ENCODE measurements around the gene SPO11. TPM values are rescaled to one million over a fixed set of nuclear protein-coding genes. Genes with fewer than 3 reads are reported as not detected.

Gene SPO11
- total RNA-seq, 1 experiment from 2014 or later, result not detected

DNA sequence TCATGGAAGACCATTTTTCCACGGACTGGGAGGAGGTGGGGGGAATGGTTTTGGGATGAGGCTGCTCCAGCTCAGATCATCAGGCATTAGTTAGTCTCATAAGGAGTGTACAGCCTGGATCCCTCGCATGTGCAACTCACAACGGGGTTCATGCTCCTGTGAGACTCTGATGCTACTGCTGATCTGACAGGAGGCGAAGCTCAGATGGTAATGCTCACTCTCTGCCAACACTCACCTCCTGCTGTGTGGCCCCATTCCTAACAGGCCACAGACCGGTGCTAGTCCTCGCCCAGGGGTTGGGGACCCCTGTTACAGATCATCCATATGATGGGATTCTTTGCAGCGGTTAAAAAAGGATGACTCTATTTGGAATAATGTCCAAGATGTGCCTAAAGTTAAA, 35.6 kb upstream of the SPO11 start:
- Histone ChIP-seq H3K9me3 (replicated peaks) (no peaks in the 10 kb centered on the region), H3K36me3 (no peaks in the 10 kb centered on the region), H3K27ac (no peak overlapping the region), H3K4me3 (no peak overlapping the region), H3K4me1 (no peaks in the 10 kb centered on the region), H3K27me3 (peaks cover 44% of the 10 kb centered on the region)
- DNase-seq, result no peak

DNA sequence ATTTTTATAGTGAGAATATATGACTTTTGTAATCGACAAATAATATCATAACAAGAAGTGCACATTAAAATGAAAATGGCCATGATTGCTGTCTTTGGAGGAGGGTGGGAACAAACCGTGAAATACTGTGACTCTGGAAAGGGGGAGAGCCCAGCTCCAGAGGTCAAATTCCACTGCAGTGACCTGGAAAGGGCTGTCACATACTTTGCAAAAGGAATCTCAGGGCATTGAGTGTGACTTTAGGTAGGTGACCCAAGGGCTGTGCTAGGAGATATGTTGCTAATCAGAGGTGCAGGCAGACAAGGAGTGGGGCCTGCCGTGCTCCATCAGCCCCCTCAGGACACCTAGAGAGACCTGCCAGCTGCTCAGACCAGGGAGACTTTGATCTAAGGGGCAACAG, 35.1 kb upstream of the SPO11 start:
- no peak overlapping the region for H3K27ac ChIP-seq
- no peaks in the 10 kb centered on the region for H3K36me3 ChIP-seq
- H3K4me3 ChIP-seq, result no peak overlapping the region
- H3K4me1 ChIP-seq, result no peaks in the 10 kb centered on the region
- H3K27me3 ChIP-seq, result peaks cover 40% of the 10 kb centered on the region
- no peak for DNase-seq
- no peaks in the 10 kb centered on the region for H3K9me3 ChIP-seq (replicated peaks)

DNA sequence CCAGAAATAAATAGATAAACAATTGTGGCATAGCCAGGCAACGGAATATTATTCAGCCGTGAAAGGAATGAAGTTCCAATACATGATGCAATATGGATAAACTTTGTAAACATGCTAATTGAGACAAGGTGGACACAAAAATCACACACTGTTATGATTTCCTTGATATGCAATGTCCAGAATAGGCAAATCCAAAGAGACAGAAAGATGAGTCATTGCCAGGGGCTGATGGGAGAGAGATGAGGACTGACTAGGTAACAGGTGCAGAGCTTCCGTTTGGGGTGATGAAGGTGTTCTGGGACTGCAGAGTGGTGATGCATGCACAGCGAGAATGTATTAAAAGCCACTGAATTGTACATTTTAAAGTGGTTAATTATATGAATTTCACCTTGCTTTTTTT, 31.1 kb upstream of the SPO11 start:
- Histone ChIP-seq H3K4me3 (no peak overlapping the region), H3K27me3 (peaks cover 15% of the 10 kb centered on the region), H3K27ac (no peak overlapping the region), H3K4me1 (peaks cover 10% of the 10 kb centered on the region), H3K9me3 (replicated peaks) (no peaks in the 10 kb centered on the region), H3K36me3 (no peaks in the 10 kb centered on the region)
- DNase-seq, result no peak

DNA sequence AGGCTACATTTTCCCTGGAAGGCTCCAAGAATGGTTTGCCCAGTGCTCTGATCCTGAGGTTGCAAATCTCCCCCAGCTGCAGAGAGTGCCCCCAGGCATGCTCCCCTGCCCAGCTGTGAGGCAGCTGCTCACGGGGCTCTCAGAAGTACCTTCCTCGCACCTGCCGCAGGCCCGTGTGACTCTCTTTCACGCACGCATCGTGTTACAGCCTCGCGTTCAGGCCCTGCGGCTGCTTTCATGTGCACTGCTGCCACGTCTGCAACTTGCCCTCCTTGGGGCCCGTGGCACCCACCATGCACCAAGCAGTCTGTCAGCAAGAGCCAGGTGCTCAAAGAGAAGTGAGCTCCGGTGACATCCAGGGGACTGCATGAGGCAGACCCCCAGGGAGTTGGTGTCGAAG, 28.6 kb upstream of the SPO11 start:
- Histone ChIP-seq H3K27ac (no peak overlapping the region), H3K9me3 (replicated peaks) (no peaks in the 10 kb centered on the region), H3K27me3 (no peaks in the 10 kb centered on the region), H3K36me3 (no peaks in the 10 kb centered on the region), H3K4me1 (peaks cover 10% of the 10 kb centered on the region), H3K4me3 (no peak overlapping the region)
- peak; percentile 70 to 82 for DNase-seq

DNA sequence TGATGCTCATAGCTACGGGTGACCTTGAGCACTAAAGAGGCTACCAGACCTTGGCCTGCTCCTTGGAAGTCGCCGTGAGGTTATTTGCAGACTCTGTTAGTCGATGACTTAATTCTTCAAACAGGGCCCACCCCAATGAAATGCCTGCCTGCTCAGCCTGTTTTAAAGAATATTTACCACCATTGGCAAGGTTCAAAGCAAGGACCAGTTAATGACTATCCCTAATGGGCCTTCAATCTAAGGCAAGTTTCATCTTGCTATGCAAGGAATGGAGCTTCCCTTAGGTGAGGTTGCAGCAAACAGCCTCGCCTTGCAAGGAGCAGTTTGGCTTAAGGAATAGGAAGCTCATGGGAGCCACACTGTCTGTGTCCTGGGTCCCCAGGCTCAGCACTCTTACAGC, 22.9 kb upstream of the SPO11 start:
- Histone ChIP-seq H3K4me1 (no peaks in the 10 kb centered on the region), H3K27ac (no peak overlapping the region), H3K36me3 (no peaks in the 10 kb centered on the region), H3K9me3 (replicated peaks) (no peaks in the 10 kb centered on the region), H3K27me3 (peaks cover 28% of the 10 kb centered on the region), H3K4me3 (no peak overlapping the region)
- DNase-seq, result no peak

DNA sequence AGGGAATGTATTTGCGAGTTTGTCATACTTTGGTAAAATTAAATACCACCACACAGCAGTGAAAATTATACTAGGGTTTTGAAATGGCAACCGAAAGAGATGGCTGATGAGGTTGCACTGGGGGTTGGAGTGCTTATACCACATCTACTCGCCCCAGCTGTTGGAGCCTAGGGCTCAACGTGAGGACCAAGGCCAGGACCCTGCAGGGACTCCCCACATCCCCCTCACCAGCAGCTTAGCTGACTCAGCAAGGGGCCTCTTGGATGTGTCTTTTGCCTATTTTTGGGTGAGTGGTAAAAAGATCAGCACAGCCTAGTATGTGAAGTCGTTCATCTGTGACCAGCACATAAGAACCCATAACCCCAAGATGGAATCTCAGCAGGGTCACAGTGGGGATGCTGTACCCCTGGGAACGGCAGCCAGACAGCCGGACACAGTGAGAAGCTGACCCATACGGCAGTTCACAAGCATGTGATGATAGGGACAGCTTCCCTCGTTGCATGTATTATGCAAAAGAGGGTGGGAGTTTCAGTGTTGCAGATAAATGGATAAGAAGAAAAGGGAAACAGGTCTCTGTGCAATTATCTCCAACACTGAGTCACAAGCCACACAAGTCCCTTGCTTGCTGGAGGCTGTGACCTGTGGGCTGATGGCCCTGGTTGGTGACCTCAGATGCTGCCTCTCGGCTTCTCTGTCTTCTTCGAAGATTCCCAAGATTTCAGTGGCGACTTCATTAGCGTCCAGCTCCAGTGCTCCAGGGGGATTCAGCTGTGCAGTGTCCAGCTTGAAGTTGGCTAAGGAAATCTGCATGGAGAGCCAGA, 20.9 kb upstream of the SPO11 start:
- DNase-seq, result no peak
- Histone ChIP-seq H3K27ac (no peak overlapping the region), H3K36me3 (no peaks in the 10 kb centered on the region), H3K27me3 (peaks cover 35% of the 10 kb centered on the region), H3K9me3 (replicated peaks) (no peaks in the 10 kb centered on the region), H3K4me3 (no peak overlapping the region), H3K4me1 (no peaks in the 10 kb centered on the region)

DNA sequence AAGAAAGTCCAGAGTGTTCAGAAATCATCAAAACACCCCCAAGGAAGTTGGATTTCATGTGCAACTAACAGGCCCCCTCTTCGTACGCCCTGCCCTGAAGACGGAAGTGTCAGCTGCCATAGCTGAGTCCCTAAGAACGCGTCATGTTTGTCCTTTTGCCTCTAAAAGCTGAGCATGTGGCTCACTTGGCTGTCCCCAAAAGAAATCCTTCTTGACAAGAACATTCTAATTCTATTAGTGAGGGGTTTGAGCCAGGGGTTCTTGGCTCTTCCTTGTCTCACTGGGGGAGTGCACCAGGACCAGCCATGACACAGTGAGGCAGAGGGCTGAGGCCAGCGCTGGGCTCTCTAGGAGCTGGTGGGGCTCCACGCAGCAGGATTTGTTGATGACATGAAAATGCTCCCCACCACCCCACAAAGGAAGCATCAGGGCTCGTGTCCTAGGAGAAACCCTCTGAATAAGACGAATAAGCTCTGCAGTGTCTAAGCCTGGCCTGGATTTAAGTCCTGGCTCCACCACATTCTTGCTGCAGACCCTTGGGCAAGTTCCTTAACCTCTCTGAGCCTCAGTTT, 20.0 kb upstream of the SPO11 start:
- Histone ChIP-seq H3K27ac (no peak overlapping the region), H3K27me3 (peaks cover 38% of the 10 kb centered on the region), H3K36me3 (no peaks in the 10 kb centered on the region), H3K4me3 (no peak overlapping the region), H3K9me3 (replicated peaks) (no peaks in the 10 kb centered on the region), H3K4me1 (no peaks in the 10 kb centered on the region)
- no peak for DNase-seq

DNA sequence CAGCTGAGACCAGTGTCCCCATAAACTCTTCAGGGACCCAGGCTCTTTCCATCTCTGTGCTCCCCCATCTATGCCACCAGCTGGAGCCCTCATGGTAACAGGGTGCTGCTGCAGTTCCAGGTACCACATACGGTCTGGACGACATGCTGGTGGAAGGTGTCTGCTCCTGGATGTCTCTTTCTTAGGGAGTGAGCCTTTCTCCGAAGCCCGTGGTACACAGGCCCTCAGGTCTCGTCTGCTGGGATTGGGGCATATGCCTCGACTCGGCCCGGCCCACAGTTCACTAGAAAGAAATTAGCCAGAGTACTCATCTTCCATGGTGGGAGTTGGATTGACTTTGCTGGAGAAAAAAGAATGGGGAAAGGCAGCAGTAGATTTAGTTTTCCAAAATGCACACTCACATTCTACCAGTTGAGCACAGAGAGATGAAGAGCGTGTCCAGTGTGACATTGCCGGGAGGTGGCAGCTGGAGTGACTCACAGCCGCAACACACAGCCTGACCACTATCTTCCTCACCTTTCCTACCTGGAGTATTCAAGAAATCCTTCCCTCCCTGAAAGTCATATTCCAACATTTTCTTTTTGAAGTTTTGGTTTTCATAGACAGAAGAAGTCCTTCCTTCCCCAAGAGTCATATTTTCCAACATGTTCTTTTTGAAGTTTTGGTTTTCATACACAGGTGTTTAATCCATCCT, 18.6 kb upstream of the SPO11 start:
- Histone ChIP-seq H3K4me3 (no peak overlapping the region), H3K27me3 (peaks cover 44% of the 10 kb centered on the region), H3K4me1 (no peaks in the 10 kb centered on the region), H3K36me3 (no peaks in the 10 kb centered on the region), H3K27ac (no peak overlapping the region), H3K9me3 (replicated peaks) (no peaks in the 10 kb centered on the region)
- DNase-seq, result no peak

DNA sequence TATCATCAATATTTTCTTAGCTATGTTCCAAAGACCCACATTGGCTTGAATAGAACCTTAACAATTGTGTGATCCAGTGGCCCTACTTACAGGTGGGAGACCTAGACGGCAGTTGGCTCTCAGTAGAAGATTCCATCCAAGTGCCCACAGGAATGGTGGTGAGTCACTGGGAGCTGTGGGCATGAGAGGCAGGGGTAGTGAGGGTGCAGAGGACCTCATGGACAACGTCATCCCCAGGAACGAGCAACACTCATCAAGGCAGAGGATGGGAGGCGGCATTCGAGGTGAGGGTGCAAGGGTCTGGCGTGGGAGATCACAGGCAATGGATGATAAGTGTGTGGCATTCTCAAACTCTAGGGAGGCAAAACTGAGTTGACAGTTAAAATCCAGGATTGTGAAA, 17.5 kb upstream of the SPO11 start:
- Histone ChIP-seq H3K27ac (no peak overlapping the region), H3K4me1 (no peaks in the 10 kb centered on the region), H3K4me3 (no peak overlapping the region), H3K27me3 (peaks cover 44% of the 10 kb centered on the region), H3K9me3 (replicated peaks) (no peaks in the 10 kb centered on the region), H3K36me3 (no peaks in the 10 kb centered on the region)
- no peak for DNase-seq

DNA sequence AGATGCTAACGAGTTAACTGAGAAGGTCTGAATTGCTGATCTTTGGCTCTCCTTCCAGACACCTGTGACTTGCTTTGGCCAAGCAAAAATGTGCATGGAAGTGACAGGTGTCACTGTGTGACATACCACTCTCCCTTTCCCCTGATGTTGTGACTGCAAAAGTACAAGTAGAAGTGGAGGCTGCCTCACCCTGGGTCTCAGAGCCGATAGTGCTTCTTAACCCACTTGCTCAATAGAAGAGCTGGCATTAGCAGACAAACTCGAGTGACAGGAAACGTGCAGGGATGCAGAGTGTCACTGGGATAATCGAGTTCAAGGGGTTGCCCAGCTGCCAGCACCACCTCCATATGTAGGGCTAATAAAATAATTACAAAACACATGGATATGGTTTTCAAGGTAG, 16.4 kb upstream of the SPO11 start:
- no peaks in the 10 kb centered on the region for H3K9me3 ChIP-seq (replicated peaks)
- no peak overlapping the region for H3K4me3 ChIP-seq
- no peaks in the 10 kb centered on the region for H3K36me3 ChIP-seq
- DNase-seq, result no peak
- H3K27me3 ChIP-seq, result peaks cover 41% of the 10 kb centered on the region
- no peaks in the 10 kb centered on the region for H3K4me1 ChIP-seq
- no peak overlapping the region for H3K27ac ChIP-seq

DNA sequence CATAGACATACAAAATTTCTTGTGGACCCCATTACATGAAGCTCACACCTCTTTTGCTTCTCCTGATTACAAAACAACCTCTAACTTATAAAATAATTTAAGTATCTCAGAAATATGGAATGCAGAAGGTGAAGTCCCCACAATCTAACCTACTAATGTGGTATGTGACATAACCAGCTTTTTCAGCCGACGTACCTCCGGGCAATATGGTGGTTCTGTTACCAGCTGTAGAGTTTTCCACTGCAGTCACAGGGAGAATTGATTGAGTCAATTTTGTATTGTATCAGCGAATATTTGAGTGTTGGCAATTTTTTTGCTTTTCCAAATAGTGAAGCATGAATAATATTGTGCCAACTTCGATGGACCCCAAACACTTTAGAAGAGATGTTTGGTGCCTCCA, 15.7 kb upstream of the SPO11 start:
- Histone ChIP-seq H3K36me3 (no peaks in the 10 kb centered on the region), H3K27ac (no peak overlapping the region), H3K9me3 (replicated peaks) (no peaks in the 10 kb centered on the region), H3K27me3 (peaks cover 35% of the 10 kb centered on the region), H3K4me3 (no peak overlapping the region), H3K4me1 (no peaks in the 10 kb centered on the region)
- DNase-seq, result no peak

DNA sequence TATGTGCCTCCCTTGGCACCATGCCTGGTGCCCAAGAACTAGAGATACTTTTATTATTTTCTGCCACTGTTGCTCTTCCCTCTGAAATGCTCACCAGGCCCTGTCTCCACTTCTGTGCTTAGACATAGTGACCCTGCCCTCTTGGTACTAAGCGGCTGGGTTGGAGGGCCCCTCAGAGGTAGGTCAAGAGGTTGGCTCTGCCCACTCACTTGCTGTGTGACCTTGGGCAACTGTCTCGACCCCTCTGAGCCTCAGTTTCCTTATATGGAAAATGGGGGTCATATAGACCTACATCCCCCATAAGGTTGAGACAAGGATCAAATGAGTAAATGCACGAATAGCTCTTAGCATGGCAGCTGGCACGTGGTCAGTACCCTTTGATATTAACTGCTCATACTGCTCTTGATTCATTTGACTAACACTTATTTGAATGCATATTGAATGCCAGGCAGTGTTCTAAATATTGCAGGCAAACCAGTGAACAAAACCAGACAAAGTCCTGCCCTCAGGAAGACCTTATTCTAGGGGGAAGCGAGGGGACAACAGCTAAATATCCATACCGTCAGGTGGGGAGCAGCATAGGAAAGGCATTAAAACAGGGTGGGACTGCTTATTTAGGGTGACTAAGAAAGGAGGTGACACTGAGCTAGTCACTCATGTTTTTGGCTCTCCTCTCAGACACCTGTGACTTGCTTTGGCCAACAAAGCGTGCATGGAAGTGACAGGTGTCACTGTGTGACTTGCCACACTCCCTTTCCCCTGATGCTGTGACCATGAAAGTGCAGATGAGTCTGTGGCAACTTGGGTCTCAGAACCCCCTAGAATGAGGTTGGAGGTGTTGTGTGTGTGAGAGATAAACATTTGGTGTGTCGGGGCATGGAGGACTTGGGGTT, 14.3 kb upstream of the SPO11 start:
- Histone ChIP-seq H3K36me3 (no peaks in the 10 kb centered on the region), H3K27me3 (peaks cover 23% of the 10 kb centered on the region), H3K27ac (no peak overlapping the region), H3K4me3 (no peak overlapping the region), H3K9me3 (replicated peaks) (no peaks in the 10 kb centered on the region), H3K4me1 (no peaks in the 10 kb centered on the region)
- no peak for DNase-seq

DNA sequence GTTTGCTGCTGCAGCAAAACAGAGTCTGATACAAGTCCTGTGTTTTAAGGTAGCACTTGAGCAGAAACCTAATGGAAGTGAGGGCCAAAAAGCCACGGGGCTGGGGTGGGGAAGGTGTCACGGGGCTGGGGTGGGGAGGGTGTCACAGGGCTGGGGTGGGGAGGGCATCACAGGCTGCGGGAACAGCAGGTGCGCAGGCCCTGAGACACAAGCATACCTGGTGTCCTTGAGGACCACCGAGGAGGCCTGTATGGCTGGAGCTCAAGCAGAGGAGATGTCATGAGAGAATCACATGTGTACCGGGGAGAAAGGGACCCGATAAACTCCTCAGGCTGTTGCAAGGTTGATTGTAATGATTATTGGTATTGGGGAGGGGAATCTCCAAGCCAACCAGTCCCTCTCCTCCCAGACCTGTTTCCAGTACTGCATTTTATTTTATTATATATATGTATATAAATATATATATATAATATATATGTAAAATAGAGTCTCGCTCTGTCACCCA, 13.6 kb upstream of the SPO11 start:
- Histone ChIP-seq H3K9me3 (replicated peaks) (no peaks in the 10 kb centered on the region), H3K4me3 (no peak overlapping the region), H3K4me1 (no peaks in the 10 kb centered on the region), H3K36me3 (no peaks in the 10 kb centered on the region), H3K27me3 (peaks cover 21% of the 10 kb centered on the region), H3K27ac (no peak overlapping the region)
- no peak for DNase-seq

DNA sequence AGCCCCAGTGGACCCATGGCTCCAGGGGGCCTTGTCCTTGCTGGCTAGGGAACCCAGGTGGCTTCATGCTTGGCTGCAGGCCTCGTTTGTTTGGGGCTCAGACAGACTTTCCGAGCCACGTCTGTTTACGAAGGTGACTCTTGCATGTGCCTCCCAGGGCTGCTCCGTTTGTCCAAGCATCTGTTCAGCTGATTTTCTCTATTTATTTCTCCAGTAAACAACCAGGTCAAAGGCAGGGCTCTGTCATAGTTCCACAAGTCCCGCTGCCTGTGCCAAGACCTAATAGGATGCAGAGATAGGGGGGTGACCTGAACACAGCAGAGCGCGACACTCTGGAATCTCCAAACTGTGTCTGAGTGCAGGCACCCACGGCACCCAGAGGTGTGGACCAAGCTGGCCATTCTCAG, 12.8 kb upstream of the SPO11 start:
- Histone ChIP-seq H3K4me1 (no peaks in the 10 kb centered on the region), H3K36me3 (no peaks in the 10 kb centered on the region), H3K27me3 (peaks cover 28% of the 10 kb centered on the region), H3K9me3 (replicated peaks) (no peaks in the 10 kb centered on the region), H3K4me3 (no peak overlapping the region), H3K27ac (no peak overlapping the region)
- DNase-seq, result no peak

Measured in SJCRH30 (cell line).